Measurements from ENCODE around the gene UNC80. TPM values are rescaled to one million over a fixed set of nuclear protein-coding genes. Genes with fewer than 3 reads are reported as not detected.

The UNC80 gene
- total and polyA plus RNA-seq, 2 donors (not counting 3 experiments of a cell fraction or from before 2014, with no cell fraction given), result not detected

GRCh38 chr2:209958016-209958415, 186.4 kb downstream of the UNC80 start:
- TF ChIP-seq POLR2AphosphoS5 (IDR thresholded peaks at IDR 0.05; ENCODE audit: insufficient read depth, low read depth, low read length) (no peak), EZH2 (IDR thresholded peaks at IDR 0.05; ENCODE audit: borderline replicate concordance, low read depth, low read length, severe bottlenecking) (no peak), GATA2 (IDR thresholded peaks at IDR 0.05; ENCODE audit: insufficient read depth, insufficient read length, low read depth, low read length) (no peak), JUN (IDR thresholded peaks at IDR 0.05; ENCODE audit: borderline replicate concordance, insufficient read depth, insufficient read length, low read depth) (no peak)
- no peak for FAIRE-seq
- no peaks in the 10 kb centered on the region for H3K9me3 ChIP-seq (replicated peaks; ENCODE audit: control insufficient read depth, insufficient read depth, low read length)
- intact Hi-C loops (cut with micrococcal nuclease), result no loop called here
- no peaks in the 10 kb centered on the region for H3K36me3 ChIP-seq (ENCODE audit: control insufficient read depth in 2 of 2, extremely low read depth in 1 of 2, insufficient read depth in 2 of 2, low read length in 2 of 2)
- no peak overlapping the region for H3K4me2 ChIP-seq (ENCODE audit: insufficient read depth, low read length)
- POLR2A ChIA-PET, result no interaction called here
- no peak for DNase-seq (ENCODE audit: low read depth, low spot score)
- no peak overlapping the region for H3K9ac ChIP-seq (replicated peaks; ENCODE audit: extremely low read depth, insufficient read depth, low read length)
- CTCF ChIA-PET, result interaction anchor here (0.6 to 2.2 kb wide), 6 partner anchors 11 to 627 kb away, joined by 3 to 10 read pairs (median 4); no protein-coding TSS in a partner anchor
- no peaks in the 10 kb centered on the region for H3K4me1 ChIP-seq (ENCODE audit: control insufficient read depth, extremely low read depth, insufficient read depth, low read length)
- H3K79me2 ChIP-seq (ENCODE audit: control insufficient read depth, insufficient read depth, low read length), result no peaks in the 10 kb centered on the region
- no peak overlapping the region for H3K27ac ChIP-seq (ENCODE audit: insufficient read depth, low read depth, low read length)
- H4K20me1 ChIP-seq (replicated peaks; ENCODE audit: control insufficient read depth, extremely low read depth, insufficient read depth, low read length), result no peaks in the 10 kb centered on the region
- H3K4me3 ChIP-seq (replicated peaks in 1 of 3; ENCODE audit: insufficient read depth in 1 of 3, low read depth in 1 of 3, low read length in 3 of 3), result no peak overlapping the region
- no TSS peak for BruUV-seq (replicated peaks)
- no peaks in the 10 kb centered on the region for H3K9me1 ChIP-seq (replicated peaks; ENCODE audit: control insufficient read depth, extremely low read depth, insufficient read depth, low read length)
- peaks cover 2 to 8% of the 10 kb centered on the region in 2 experiments for H3K27me3 ChIP-seq (ENCODE audit: control insufficient read depth in 2 of 2, insufficient read depth in 2 of 2, low read length in 2 of 2)
- H2AFZ ChIP-seq (ENCODE audit: low read depth, low read length), result no peak overlapping the region
- dilution Hi-C loops (cut with MboI; ENCODE audit: extremely low pct_ligation_motif_present, low sequenced_read_pairs), result no loop called here

- DNase-seq (ENCODE audit: low read depth, low spot score) (no peak), FAIRE-seq (no peak)
- H3K4me1 ChIP-seq (ENCODE audit: control insufficient read depth, extremely low read depth, insufficient read depth, low read length), result no peaks in the 10 kb centered on the region
- H3K4me2 ChIP-seq (ENCODE audit: insufficient read depth, low read length), result no peak overlapping the region
- ChIA-PET CTCF (interaction anchor here (1.3 to 1.7 kb wide), 15 partner anchors 9 to 1586 kb away, joined by 3 to 29 read pairs (median 13); partner anchors contain the start of gene MAP2), POLR2A (no interaction called here)
- peaks cover 2 to 8% of the 10 kb centered on the region in 2 experiments for H3K27me3 ChIP-seq (ENCODE audit: control insufficient read depth in 2 of 2, insufficient read depth in 2 of 2, low read length in 2 of 2)
- no peaks in the 10 kb centered on the region for H3K36me3 ChIP-seq (ENCODE audit: control insufficient read depth in 2 of 2, extremely low read depth in 1 of 2, insufficient read depth in 2 of 2, low read length in 2 of 2)
- BruUV-seq (replicated peaks), result no TSS peak
- intact Hi-C loops (cut with micrococcal nuclease) (loop anchor here (2.0 to 10.0 kb wide), 2 partner anchors 381 to 1565 kb away; no protein-coding TSS in a partner anchor), dilution Hi-C loops (cut with MboI; ENCODE audit: extremely low pct_ligation_motif_present, low sequenced_read_pairs) (no loop called here)
- H2AFZ ChIP-seq (ENCODE audit: low read depth, low read length), result no peak overlapping the region
- no peaks in the 10 kb centered on the region for H3K79me2 ChIP-seq (ENCODE audit: control insufficient read depth, insufficient read depth, low read length)
- TF ChIP-seq POLR2AphosphoS5 (IDR thresholded peaks at IDR 0.05; ENCODE audit: insufficient read depth, low read depth, low read length) (no peak), POLR2A (IDR thresholded peaks at IDR 0.05; ENCODE audit: low read depth, low read length) (no peak), EZH2 (IDR thresholded peaks at IDR 0.05; ENCODE audit: borderline replicate concordance, low read depth, low read length, severe bottlenecking) (no peak), CTCF (IDR thresholded peaks at IDR 0.05; ENCODE audit: extremely low read depth in 1 of 2, insufficient read depth in 1 of 2, low read depth in 1 of 2, low read length in 2 of 2) (no peak), GATA2 (IDR thresholded peaks at IDR 0.05; ENCODE audit: insufficient read depth, insufficient read length, low read depth, low read length) (no peak), MYC (IDR thresholded peaks at IDR 0.05; ENCODE audit: low read depth, low read length) (no peak), JUN (IDR thresholded peaks at IDR 0.05; ENCODE audit: borderline replicate concordance, insufficient read depth, insufficient read length, low read depth) (no peak), MAX (IDR thresholded peaks at IDR 0.05; ENCODE audit: insufficient read depth, insufficient read length) (no peak), FOS (IDR thresholded peaks at IDR 0.05; ENCODE audit: borderline replicate concordance, insufficient read depth, low read length) (no peak)
- H3K9ac ChIP-seq (replicated peaks; ENCODE audit: extremely low read depth, insufficient read depth, low read length), result no peak overlapping the region
- H3K9me1 ChIP-seq (replicated peaks; ENCODE audit: control insufficient read depth, extremely low read depth, insufficient read depth, low read length), result no peaks in the 10 kb centered on the region
- H3K27ac ChIP-seq (ENCODE audit: insufficient read depth, low read depth, low read length), result no peak overlapping the region
- no peaks in the 10 kb centered on the region for H3K9me3 ChIP-seq (replicated peaks; ENCODE audit: control insufficient read depth, insufficient read depth, low read length)
- H3K4me3 ChIP-seq (replicated peaks in 1 of 3; ENCODE audit: insufficient read depth in 1 of 3, low read depth in 1 of 3, low read length in 3 of 3), result no peak overlapping the region
- H4K20me1 ChIP-seq (replicated peaks; ENCODE audit: control insufficient read depth, extremely low read depth, insufficient read depth, low read length), result no peaks in the 10 kb centered on the region
Measured at GRCh38 chr2:209960045-209960444, 188.4 kb downstream of the UNC80 start.

Measured in endothelial cell of umbilical vein (primary cell).